GM18861 (cell line): ENCODE results near the gene KDM4B.
"Not testable (repeated sequence)": the region's sequence is repeated elsewhere in the genome, so short reads cannot be mapped to it uniquely, and the experiment has no call there.

Source experiments
- ATAC-seq: cut with Tn5 transposase; IDR thresholded peaks from one replicate; pipeline ENCODE4 v1.9.1; 2021; ENCODE audit not compliant: unreplicated experiment

KDM4B gene

DNA sequence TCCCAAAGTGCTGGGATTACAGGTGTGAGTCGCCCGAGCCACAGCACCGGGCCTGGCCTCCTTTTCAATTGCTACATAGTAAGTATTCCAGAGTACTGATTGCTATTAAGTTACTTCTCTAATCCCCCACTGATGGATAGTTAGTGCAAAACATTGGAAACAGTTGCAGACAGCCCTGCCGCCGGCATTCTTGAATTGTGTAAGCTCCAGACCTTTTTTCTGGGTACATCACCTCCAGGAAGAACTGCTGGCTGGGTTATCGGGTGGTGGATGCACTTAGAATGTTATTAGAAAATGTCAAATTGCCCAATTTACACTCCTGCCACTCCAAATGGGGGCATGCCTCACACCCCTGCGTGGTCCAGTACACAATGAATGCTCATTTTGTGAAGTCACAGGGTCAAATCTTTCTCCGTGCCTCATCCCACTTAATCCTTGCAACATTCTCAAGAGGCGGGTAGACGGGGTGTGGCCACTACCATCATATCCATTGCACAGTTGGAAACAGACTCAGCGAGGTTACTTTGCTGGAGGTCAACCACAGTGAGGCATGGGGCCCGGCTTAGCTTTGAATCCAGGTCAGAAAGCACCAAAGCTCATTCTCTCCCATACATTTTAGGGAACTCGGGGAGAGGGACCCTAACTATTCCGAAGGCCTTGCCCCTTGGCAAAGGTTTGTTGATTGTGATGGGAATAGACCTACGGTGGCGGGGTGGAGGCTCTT lies 1.0 kb upstream of the KDM4B start:
- ATAC-seq, result no peak

DNA sequence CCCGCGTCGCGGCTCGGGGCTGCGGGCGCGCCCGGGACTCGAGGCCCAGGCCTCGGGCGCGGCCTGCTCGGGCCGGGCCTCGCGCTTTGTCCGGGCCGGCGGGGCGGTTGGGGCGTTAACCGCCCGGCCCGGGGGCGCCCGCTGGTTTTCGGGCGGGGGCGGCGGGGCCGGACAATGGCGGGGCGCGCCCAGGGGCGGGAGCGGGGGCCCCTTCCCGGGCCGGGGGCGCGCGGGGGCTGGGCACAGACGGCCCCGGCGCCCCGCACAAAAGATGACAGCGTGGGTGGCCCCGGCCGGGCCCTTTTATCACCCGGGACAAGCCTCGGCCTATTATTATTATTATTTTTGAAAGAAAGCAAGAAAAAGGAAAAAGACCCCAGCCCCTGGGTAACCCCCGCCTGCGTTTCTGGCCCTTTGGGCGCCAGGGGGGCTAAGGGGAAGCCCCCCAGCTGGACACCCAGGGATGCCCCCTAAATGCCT lies 419 bp downstream of the KDM4B start:
- ATAC-seq, result no peak

DNA sequence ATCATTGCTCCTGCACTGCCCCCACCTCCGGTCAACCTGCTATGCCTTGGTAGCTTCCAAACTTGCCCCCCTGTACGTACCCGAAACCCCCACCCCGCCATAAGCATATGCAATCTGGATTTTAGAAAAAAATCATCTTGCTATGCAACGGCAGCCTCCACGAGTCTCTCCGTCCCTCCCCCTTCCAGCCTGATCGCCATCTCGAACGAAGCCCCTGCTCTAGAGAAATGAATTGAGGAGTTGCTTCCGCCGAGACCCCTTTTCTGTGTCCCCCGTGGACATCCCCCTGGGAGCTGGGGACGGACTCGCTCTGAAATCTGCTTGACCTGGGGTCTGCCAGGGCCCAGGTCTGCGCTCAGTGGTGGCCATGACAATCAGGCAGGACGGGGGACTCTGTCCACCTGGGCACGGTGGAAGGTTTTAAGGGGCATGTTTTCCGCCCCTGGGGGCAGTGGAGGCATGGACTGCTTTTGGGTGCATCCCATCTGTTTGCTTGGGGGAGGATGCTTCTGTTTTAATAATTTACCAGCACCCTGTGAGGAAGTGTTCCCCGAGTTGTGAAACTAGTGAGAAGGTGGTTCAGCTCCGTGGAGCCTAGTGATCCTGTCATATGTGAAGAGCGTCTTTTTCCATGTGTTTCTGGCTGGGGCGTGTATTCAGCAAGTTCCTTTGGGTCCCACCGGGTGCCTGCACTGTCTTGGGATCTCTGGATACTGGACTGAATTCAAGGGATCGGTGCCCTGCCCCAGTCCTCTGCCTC lies 1.0 kb downstream of the KDM4B start:
- ATAC-seq, result no peak

DNA sequence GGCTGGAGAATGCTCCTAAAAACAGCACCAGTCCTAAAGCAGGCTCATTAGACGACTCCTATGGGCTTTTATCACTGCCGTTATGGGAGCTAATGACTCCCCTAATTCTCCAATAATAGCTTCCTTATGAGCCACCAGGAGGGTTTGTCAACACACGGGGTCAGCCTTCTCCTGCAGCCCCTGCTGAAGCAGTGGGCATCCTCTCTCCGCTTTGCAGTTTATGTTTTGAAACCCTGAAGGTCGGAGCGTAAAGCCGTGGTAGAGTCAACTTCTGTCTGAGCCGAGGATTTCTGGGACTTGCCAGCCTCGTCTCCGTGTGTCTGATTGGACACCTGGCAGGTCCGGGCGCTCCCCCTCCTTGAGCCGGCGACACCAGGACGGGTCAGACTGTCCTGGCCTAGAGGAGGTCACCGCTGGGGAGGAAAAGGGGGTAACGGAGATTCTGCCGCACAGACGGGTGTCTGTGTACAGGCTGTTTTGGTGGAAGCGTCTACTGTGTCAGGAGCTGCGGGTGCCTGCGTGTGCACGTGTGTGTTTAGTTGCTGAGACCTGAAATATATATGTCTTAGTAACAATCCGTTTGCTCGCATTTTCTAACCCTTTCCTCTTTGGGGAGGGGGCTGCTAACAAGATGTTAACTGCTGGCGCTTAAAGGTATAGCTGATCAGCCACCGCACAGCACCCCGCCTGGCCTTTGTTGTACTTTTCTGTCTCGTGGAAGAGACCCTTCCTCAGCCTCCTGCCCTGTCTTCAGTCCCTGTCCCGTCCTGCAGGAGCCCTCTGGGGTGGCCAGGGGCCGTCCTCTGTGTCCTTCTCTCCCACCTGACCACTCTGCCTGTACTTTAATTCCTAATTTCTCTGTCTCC lies 1.9 kb downstream of the KDM4B start:
- no peak for ATAC-seq

DNA sequence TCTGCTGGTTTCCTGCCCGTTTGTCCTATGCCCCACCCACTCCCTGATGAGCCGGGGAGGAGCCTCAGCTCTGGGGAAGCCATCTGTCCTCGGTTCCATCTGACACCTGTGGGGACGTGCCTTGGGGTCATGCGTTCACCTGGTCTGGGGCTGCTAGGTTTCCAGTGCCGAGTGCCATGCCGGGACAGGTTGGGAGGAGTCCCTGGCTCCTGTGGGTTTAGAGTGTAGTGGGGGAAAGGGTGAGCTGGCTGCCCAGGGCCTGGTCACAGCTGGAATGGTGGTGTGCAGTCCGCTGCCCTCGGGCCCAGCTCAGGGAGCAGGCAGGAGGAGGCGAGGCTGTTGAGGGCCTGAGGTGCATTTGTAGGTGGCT lies 2.5 kb downstream of the KDM4B start:
- no peak for ATAC-seq

DNA sequence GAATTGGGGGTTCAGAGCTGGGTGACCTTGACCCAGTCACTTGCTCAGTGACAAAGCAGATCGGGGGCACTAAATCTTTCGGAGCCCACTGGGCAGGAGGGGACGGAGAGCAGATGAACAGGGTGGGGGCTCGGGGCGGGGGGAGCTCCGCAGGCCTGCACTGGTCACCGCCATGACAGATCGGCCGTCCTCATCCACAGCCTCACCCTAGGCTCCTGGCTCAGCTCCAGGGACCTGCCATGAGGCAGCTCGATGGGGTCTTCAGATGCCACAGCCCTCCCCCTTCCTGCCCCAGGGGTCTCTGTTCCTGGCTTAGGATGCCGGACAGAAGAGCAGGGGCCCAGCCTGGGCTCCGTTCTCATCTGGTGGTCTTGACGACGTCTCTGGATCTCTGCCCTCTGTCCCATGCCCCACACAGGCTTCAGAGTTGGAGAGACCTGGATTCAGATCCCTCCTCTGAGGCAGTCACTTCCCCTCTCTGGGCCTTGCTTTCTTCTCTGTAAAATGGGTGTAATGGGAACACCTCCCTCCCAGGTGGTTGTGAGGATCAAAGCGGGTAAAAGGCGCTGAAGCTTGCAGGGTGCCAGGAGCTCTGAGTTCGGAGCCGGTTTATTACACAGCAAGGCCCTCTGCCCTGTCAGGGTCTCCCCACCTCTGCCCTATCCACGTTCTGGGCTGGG lies 3.0 kb downstream of the KDM4B start:
- ATAC-seq, result no peak

DNA sequence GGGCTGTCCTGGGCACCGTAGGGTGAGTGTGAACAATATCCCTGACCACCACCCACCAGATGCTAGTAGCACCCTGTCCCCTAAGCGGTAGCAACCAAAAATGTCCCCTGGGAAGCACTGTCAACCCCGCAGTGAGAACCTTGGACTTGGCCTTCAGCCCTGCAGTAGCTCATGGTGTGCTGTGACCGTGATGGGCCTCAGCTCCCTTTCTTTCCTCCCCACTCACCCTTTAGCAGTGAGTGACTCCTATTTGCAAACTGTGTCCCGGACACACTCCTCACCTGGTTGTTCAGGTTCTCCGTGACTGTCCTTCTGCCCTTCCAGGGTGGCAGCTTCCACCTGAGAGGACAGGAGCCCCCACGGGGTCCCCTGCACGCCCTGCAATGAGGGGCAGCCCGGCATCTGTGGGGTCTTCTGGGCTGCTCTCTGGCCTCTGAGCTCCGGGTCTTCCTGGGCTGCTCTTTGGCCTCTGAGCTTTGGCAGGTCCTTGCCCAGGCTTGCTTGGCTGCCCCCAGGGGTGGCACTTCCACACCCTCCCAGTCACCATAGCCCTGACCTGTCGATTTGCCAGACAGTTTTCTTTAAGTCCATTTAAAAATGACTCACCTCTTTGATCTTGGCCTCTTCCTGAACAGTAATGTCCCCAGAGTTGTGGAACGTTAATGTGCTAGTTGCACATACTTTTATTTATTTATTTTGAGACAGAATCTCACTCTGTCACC lies 3.8 kb downstream of the KDM4B start:
- ATAC-seq, result no peak

DNA sequence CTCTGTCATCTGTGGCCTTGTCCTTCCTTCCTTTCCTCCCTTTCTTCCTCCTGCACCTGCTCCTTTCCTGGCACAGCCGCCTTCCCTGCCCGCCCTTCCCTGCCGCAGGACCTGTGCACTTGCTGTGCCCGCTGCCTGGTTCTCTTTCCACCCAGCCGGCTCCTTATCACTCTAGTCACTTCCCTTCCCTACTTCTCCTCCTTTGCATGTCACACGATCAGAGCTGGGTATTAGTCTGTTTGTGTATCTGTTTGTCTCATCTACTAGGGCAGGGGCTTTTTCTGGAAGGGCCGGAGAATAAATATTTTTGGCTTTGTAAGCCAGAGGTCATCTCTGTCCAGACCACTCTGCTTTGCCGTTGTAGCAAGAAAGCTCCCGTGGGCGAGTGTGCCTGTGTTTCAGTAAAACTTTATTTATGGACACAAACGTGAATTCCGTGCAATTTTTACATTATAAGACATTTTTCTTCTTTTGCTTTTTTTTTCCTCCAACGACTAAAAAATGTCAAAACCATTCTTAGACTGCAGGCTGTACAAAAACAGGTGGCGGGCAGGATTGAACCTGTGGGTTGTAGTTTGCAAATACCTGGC lies 6.1 kb downstream of the KDM4B start:
- ATAC-seq, result no peak

DNA sequence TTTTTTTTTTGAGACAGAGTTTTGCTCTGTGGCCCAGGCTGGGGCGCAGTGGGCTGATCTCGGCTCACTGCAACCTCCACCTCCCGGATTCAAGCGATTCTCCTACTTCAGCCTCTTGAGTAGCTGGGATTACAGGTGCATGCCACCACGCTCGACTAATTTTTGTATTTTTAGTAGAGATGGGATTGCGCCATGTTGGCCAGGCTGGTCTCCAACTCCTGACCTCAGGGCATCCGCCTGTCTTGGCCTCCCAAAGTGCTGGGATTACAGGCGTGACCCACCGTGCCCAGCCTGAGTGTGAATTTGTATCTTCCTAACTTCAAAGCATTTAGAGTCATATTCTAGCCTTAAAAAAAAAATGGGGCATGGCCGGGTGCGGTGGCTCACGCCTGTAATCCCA lies 6.7 kb downstream of the KDM4B start:
- not testable (repeated sequence) for ATAC-seq

DNA sequence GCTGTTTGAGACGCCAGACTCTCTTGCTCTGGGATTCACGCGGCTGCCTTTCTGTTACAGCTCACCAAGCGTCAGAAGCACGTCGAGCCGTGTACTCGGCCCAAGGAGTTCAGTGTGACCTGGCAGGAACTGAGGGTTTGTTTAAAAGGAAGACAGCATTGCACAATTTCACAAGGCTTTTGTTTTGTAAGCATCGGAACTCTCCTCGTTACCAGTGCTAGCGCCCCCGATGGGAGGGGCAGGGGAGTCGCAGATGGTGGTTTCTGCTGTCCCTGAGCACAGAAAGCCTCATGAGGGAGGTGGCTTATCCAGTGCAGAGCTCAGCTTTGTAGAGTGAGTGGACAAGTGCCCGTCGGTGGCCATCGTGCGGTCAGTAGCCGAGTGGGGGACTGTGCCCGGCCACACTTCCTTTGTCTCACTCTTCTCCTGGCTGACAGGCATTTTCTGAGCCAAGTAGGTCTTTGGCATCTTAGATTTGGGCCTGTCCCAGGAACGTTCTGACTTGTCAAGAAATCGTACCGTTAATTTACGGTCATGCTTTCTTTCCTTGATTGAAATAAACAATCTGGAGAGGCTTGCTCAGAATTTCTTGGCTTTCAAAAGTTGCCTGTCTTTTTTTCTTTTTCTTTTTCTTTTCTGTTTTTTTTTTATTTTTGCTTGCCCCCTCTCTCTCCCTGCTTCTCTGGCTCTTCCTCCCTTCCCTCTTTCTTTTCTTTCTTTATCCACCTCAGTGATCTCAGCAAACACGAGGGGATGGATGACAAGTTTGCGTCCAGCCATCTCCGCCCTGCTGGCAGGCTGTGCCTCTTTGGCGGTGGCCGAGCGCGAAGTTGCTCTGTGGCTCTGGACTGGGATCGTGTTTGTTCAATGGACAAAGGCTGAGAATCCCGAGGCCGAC lies 7.7 kb downstream of the KDM4B start:
- no peak for ATAC-seq

DNA sequence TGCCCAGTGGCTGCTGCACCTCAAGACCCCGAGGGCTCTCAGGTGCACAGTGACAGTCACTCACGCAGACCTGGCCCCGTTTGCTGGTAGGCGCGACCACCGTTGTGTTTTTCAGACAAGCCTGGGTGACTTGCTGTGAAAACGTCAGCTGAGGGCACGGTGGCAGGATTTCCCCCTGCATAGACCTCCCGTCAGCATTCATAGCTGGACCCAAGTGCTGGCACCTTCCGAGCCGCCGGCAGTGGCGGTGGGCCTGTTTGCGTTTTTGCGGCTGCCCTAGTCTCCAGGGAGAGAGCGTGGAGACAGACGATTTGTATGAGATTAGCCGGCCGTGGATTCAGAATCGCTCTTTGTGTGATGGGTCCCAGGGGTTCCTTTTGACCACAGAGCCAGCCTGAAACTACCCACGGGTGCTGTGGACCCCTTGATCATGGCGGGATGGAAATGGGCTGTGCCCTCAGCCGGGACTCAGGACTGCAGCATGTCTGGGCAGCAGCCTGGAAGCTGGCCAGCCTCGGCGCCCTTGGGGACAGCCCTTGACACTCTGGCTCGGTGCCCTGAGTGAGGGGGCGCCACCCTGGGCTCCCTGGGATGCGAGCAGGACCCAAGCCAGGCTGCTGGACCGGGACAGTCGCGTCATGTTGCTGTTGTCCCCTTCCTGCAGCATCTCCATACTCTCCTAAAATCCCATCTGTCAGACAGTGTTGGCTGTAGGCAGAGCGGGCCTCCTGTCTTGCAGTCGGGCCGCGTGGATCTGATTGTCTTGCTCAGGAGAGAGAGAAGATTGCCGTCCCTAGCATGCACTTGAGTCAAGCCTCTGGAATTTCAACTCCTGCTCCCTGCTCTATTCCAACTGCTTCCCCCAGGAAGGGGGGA lies 8.6 kb downstream of the KDM4B start:
- ATAC-seq, result no peak

DNA sequence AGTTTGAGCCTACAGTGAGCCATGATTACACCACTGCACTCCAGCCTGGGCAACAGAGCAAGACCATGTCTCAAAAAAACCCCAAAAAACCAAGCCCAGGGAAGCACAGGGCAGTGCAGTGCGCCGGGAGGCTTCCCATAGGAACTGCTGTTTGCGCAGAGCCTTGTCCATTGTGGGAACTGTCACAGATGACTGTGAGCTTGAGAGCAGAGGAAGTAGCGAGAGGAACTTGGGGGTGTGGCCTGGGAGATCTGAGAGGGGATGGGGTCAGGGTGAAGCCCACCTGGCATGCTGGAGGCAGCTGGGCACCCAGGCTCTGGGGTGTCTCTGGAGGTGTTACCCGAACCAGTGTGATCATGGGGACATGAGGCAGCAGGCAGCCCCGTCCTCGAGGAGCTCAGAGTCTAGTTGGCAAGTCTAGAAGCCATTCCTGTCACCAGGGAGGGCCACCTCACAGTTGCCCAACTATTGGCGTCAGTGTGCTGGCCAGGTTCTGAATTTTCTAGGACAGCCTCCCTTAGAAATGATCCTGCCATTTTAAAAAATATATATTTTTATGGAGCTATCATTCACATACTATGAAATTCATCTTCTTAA lies 10.4 kb downstream of the KDM4B start:
- no peak for ATAC-seq

DNA sequence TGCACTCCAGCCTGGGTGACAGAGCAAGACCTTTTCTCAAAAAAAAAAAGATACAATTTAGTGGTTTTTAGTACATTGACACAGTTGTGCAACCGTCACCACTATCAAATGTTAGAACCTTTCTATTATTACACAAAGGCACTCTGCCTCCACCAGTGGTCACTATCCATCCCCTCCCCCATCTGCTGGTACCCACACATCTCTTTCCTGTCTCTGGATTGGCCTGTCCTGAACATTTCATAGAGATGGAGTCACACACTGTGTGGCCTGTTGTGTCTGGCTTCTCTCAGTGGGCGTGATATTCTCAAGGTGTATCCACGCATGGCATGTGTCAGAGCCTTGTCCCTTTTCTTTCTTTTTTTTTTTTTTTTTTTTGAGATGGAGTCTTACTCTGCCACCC lies 11.2 kb downstream of the KDM4B start:
- ATAC-seq, result no peak

DNA sequence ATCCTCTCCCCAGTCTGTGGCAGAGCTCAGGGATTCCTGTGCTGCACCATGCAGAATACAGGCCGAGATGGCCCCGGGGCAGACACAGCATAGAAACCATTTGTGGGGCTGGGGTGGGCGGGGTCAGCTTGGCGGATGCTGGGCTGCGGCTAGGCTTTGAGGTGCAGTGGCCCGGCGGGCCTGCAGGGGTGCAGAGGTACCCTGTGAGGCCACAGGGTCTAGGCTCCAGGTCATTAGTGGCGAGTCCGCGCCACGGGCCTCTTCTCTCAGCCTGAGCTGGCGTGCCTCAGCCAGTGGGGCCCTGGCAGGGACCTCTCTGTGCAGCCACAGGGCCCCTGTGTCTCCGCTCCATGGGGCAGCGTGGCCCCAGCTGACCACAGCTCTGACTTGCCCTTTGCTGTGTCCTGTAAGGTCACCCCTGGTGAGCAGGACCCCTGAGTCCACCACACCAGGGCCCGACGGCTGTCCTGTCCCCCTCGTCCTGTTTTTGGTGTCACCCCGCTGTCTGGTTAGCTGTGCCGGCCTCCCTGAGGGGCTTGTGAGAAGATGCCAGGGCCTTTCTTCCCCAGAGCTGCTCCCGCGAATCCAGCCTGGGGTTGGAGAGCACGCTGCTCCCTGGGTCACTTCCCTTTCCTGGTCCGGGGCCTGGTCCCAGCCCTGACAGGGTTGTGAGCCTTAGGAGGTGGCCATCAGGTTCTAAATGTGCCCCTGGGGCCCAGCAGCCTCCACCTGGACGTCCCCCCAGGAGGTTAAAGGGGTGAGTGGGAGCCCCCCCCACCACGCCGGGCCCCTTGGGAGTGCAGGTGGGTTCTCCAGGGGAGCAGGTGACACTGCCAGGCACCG lies 12.1 kb downstream of the KDM4B start:
- no peak for ATAC-seq

DNA sequence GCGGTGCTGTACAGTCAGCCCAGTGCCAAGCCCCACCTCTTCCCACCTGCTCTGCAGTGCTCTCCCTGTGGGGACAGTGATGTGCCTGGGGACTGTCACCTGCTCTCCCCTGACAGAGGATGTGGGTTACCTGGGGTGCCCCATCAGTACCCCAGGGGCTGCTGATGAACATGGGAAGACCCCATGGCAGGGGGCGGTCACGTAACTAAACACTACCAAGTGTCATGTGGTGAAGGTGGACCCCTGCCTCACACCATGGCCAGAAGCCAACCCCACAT lies 12.7 kb downstream of the KDM4B start:
- no peak for ATAC-seq

DNA sequence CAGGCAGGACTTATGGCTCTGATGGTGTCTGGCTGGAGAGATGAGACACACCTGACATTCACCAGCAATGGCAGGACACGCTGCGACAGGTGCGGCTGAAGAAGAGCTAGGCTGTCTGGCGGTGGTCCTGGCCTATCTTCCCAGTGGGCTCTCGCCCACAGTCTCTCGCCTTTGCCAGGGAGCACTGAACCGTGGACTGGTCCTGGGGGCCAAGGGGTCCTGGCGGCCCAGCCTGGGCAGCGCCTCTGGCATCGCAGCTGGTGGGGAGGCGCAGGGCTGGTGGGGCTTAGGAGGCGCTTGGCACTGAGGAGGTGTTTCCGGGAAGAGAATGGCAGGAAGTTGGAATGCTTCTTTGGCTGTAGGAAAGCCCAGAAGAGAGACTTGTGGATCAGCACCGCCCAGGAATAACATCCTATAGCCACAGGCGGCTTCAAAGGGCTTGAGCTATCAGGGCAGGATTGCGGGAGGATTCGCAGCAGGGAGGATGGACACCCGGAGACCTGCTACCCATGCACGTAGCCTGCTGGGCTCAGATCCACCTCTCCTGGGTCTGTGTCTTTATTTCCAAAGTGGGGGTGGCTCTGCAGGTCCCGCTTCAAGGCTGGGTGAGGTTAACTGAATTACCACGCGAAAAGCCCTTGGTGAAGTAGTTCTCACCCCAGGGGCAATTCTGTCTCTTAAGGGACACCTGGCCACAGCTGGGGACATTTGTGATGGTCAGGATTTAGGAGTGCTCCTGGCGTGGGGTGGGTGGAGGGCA lies 14.6 kb downstream of the KDM4B start:
- no peak for ATAC-seq

DNA sequence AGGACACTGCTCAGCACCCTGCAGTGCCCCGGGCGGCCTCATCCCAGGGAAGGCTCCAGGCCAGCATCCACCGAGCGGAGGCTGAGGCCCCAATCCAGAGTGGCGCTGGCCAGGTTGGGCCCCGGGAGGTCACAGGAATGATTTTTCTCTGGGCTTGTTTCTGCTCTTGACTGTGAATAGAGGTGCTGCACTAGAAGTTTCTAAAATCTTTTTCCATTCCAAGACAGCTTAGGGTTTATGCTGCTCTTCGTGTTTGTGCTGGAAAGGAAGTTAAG lies 15.1 kb downstream of the KDM4B start:
- ATAC-seq, result no peak
